Measurements from ENCODE around the gene TMEM156. TPM values are rescaled to one million over a fixed set of nuclear protein-coding genes. Genes with fewer than 3 reads are reported as not detected.
A peak's percentile ranks its signal among the peaks of the same experiment; 100 is the strongest.
"Not testable (repeated sequence)": the region's sequence is repeated elsewhere in the genome, so short reads cannot be mapped to it uniquely, and the experiment has no call there.

Gene TMEM156
- total and polyA plus RNA-seq, 2 donors (not counting 1 experiment from before 2014, with no cell fraction given) = 0.06 to 0.17 TPM

GRCh38 chr4:38967260-38968095 is 64.7 kb downstream of the TMEM156 start:
- H3K27me3 ChIP-seq (ENCODE audit: control insufficient read depth, insufficient read depth, low read length) = no peaks in the 10 kb centered on the region
- no peak overlapping the region for H3K4me2 ChIP-seq (ENCODE audit: extremely low read depth, insufficient read depth, low read length)
- DNase-seq (ENCODE audit: low read depth in 2 of 2) = peak; percentile 97 to 99
- H3K4me3 ChIP-seq (replicated peaks in 1 of 4; ENCODE audit: control extremely low read depth in 1 of 4, insufficient read depth in 1 of 4, low read depth in 3 of 4, low read length in 4 of 4) = no peak overlapping the region
- H3K27ac ChIP-seq (ENCODE audit: insufficient read depth, low read length) = peak overlapping the region; percentile 69
- no peak overlapping the region for H2AFZ ChIP-seq (ENCODE audit: low read length)
- TF ChIP-seq EZH2 (IDR thresholded peaks at IDR 0.05; ENCODE audit: low read length, missing control alignments) = no peak
- peak in 1 of 2 donors; percentile 3 for TF ChIP-seq CTCF (conservative IDR thresholded peaks at IDR 0.05 in 1 of 2, IDR thresholded peaks at IDR 0.05 in 1 of 2; ENCODE audit: low read depth in 1 of 2, low read length in 2 of 2)
- H4K20me1 ChIP-seq (ENCODE audit: control insufficient read depth, extremely low read depth, insufficient read depth, low read length) = no peaks in the 10 kb centered on the region
- H3K4me1 ChIP-seq (ENCODE audit: control insufficient read depth, extremely low read depth, insufficient read depth, low read length) = peaks cover 2% of the 10 kb centered on the region
- H3K79me2 ChIP-seq (ENCODE audit: control insufficient read depth, insufficient read depth, low read length) = no peaks in the 10 kb centered on the region
- no peak overlapping the region for H3K9ac ChIP-seq (ENCODE audit: insufficient read depth, low read length)
- H3K9me3 ChIP-seq (ENCODE audit: control insufficient read depth, insufficient read depth, low read depth, low read length) = no peaks in the 10 kb centered on the region
- H3K36me3 ChIP-seq (ENCODE audit: control insufficient read depth, insufficient read depth, low read length) = no peaks in the 10 kb centered on the region

- Histone ChIP-seq H3K9ac (ENCODE audit: insufficient read depth, low read length) (no peak overlapping the region), H4K20me1 (ENCODE audit: control insufficient read depth, extremely low read depth, insufficient read depth, low read length) (no peaks in the 10 kb centered on the region), H3K4me1 (ENCODE audit: control insufficient read depth, extremely low read depth, insufficient read depth, low read length) (peaks cover 2% of the 10 kb centered on the region), H3K4me3 (replicated peaks in 1 of 4; ENCODE audit: control extremely low read depth in 1 of 4, insufficient read depth in 1 of 4, low read depth in 3 of 4, low read length in 4 of 4) (no peak overlapping the region), H3K27me3 (ENCODE audit: control insufficient read depth, insufficient read depth, low read length) (no peaks in the 10 kb centered on the region), H3K36me3 (ENCODE audit: control insufficient read depth, insufficient read depth, low read length) (no peaks in the 10 kb centered on the region), H3K4me2 (ENCODE audit: extremely low read depth, insufficient read depth, low read length) (no peak overlapping the region), H3K9me3 (ENCODE audit: control insufficient read depth, insufficient read depth, low read depth, low read length) (no peaks in the 10 kb centered on the region), H3K79me2 (ENCODE audit: control insufficient read depth, insufficient read depth, low read length) (no peaks in the 10 kb centered on the region), H3K27ac (ENCODE audit: insufficient read depth, low read length) (no peak overlapping the region), H2AFZ (ENCODE audit: low read length) (no peak overlapping the region)
- no peak for DNase-seq (ENCODE audit: low read depth in 2 of 2)
- no peak for TF ChIP-seq EZH2 (IDR thresholded peaks at IDR 0.05; ENCODE audit: low read length, missing control alignments)
- TF ChIP-seq CTCF (conservative IDR thresholded peaks at IDR 0.05 in 1 of 2, IDR thresholded peaks at IDR 0.05 in 1 of 2; ENCODE audit: low read depth in 1 of 2, low read length in 2 of 2) = no peak
Measured at GRCh38 chr4:38965866-38966265, 66.3 kb downstream of the TMEM156 start.

GRCh38 chr4:38964942-38965775 is 67.0 kb downstream of the TMEM156 start:
- no peak overlapping the region for H3K27ac ChIP-seq (ENCODE audit: insufficient read depth, low read length)
- no peak overlapping the region for H2AFZ ChIP-seq (ENCODE audit: low read length)
- H3K4me2 ChIP-seq (ENCODE audit: extremely low read depth, insufficient read depth, low read length) = no peak overlapping the region
- no peak overlapping the region for H3K4me3 ChIP-seq (replicated peaks in 1 of 4; ENCODE audit: control extremely low read depth in 1 of 4, insufficient read depth in 1 of 4, low read depth in 3 of 4, low read length in 4 of 4)
- no peak for TF ChIP-seq EZH2 (IDR thresholded peaks at IDR 0.05; ENCODE audit: low read length, missing control alignments)
- no peak for TF ChIP-seq CTCF (conservative IDR thresholded peaks at IDR 0.05 in 1 of 2, IDR thresholded peaks at IDR 0.05 in 1 of 2; ENCODE audit: low read depth in 1 of 2, low read length in 2 of 2)
- H3K79me2 ChIP-seq (ENCODE audit: control insufficient read depth, insufficient read depth, low read length) = no peaks in the 10 kb centered on the region
- DNase-seq (ENCODE audit: low read depth in 2 of 2) = no peak
- H4K20me1 ChIP-seq (ENCODE audit: control insufficient read depth, extremely low read depth, insufficient read depth, low read length) = no peaks in the 10 kb centered on the region
- H3K4me1 ChIP-seq (ENCODE audit: control insufficient read depth, extremely low read depth, insufficient read depth, low read length) = peaks cover 2% of the 10 kb centered on the region
- no peaks in the 10 kb centered on the region for H3K9me3 ChIP-seq (ENCODE audit: control insufficient read depth, insufficient read depth, low read depth, low read length)
- no peaks in the 10 kb centered on the region for H3K36me3 ChIP-seq (ENCODE audit: control insufficient read depth, insufficient read depth, low read length)
- H3K27me3 ChIP-seq (ENCODE audit: control insufficient read depth, insufficient read depth, low read length) = no peaks in the 10 kb centered on the region
- H3K9ac ChIP-seq (ENCODE audit: insufficient read depth, low read length) = no peak overlapping the region

DNA sequence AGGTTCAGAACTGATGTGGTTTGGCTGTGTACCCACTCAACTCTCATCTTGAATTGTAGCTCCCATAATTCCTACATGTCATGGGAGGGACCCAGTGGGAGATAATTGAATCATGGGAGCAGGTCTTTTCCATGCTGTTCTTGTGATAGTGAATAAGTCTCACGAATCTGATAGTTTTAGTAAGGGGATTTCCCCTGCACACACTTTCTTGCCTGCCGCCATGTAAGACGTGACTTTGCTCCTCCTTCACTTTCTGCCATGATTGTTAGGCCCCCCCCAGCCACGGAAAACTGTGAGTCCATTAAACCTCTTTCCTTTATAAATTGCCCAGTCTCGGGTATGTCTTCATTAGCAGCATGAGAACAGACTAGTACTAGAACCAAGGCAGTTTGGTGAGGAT is 73.0 kb downstream of the TMEM156 start:
- not testable (repeated sequence) for DNase-seq (ENCODE audit: low read depth in 2 of 2); H2AFZ ChIP-seq (ENCODE audit: low read length); H3K4me2 ChIP-seq (ENCODE audit: extremely low read depth, insufficient read depth, low read length); H3K27ac ChIP-seq (ENCODE audit: insufficient read depth, low read length); H3K9ac ChIP-seq (ENCODE audit: insufficient read depth, low read length); H3K9me3 ChIP-seq (ENCODE audit: control insufficient read depth, insufficient read depth, low read depth, low read length); H3K4me1 ChIP-seq (ENCODE audit: control insufficient read depth, extremely low read depth, insufficient read depth, low read length); H3K79me2 ChIP-seq (ENCODE audit: control insufficient read depth, insufficient read depth, low read length); H3K4me3 ChIP-seq (replicated peaks in 1 of 4; ENCODE audit: control extremely low read depth in 1 of 4, insufficient read depth in 1 of 4, low read depth in 3 of 4, low read length in 4 of 4); H3K27me3 ChIP-seq (ENCODE audit: control insufficient read depth, insufficient read depth, low read length); H3K36me3 ChIP-seq (ENCODE audit: control insufficient read depth, insufficient read depth, low read length); H4K20me1 ChIP-seq (ENCODE audit: control insufficient read depth, extremely low read depth, insufficient read depth, low read length)

Measured in fibroblast of lung (primary cell).